Activated CD8-positive, alpha-beta memory T cell treated with anti-CD3 and anti-CD28 coated beads for 4 hours (primary cell): ENCODE measurements around the gene TMEM129.
"Not testable (repeated sequence)": the region's sequence is repeated elsewhere in the genome, so short reads cannot be mapped to it uniquely, and the experiment has no call there.

ENCODE experiments used
- DNase-seq, 2 donors: peaks; one replicate each; pipeline ENCODE4 v3.0.0-alpha.2; 2020; ENCODE audit warnings: low read depth in 2 of 2

TMEM129 gene

DNA sequence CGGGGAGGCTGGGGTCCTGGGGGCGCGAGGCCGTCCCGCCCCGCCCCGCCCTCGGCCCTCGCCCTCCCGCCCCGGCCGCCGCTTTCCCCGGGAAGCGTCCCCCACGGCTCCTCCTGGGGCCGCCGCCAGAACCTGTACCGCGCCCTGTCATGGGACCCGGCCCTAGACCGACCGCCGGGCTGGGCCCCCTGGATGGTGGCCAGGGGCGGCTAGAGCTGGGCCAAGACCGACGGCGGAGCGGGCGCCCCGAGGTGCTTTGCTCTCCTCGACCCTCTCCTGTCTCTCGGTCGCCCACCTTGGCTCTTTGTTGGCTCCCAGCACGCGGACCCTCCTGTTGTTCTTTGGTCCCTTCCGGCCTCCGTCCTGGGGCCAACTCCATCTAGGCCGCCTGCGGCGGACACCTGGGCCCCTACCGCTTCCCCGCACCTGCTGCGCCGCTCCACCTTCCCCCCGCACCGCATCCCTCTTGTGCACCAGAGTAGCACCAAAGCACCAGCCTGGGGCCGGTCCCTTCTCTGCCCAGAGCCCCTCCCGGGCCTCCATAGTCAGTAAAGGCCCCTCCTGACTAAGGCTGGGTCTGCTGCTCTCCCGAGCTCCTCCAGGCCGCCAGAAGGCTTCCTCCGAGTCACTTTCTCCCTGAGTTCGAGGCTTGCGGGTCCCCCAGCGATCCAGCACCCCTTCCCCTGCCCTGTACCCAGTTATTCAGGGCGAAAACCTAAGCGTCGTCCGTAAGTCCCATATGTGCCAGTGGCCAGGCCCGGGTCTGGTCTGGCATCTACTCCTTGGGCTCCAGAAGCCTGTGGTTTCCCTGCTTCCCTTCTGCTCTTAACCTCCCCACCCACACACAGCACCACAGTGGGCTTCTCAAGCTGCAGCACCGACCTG, 785 bp upstream of the TMEM129 start:
- no peak for DNase-seq

DNA sequence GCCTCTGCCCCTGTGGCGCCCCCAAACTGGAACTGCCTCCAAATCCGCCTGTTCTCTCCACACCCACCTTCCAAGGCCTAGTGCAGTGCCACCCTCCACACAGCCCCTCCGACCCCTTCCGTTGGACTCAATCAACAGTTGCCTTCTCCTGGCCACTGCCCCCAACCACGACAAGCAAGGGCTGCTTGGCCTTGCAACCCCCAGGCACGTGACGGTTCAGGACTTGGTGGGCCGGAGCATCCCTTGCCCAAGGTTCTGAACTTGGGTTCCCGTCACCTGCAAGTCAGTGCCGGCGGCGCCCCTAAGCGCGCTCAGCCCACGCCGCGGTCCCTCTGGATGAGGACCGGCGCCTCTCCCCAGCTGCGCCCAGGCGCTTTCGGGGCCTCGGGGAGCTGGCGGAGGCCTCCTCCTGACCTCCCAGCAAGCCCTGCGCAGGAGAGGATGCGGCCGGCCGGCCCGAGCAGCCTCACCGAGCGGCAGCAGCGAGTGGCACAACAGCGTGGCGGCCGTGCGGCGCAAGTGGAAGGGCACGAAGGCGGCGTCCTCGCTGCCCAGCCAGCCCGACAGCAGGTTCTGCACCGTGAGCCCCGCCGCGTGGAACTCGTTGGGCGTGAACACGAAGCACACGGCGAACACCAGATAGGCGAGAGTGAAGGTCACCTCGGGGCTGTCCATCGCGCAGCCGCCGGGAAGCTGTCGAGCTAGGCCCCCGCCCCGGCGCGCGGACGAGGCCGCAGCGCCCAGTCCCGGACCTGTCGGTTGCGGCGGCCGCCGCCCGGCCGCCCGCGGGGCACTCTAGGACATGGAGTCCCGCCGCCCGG, 750 bp downstream of the TMEM129 start:
- DNase-seq = no peak

DNA sequence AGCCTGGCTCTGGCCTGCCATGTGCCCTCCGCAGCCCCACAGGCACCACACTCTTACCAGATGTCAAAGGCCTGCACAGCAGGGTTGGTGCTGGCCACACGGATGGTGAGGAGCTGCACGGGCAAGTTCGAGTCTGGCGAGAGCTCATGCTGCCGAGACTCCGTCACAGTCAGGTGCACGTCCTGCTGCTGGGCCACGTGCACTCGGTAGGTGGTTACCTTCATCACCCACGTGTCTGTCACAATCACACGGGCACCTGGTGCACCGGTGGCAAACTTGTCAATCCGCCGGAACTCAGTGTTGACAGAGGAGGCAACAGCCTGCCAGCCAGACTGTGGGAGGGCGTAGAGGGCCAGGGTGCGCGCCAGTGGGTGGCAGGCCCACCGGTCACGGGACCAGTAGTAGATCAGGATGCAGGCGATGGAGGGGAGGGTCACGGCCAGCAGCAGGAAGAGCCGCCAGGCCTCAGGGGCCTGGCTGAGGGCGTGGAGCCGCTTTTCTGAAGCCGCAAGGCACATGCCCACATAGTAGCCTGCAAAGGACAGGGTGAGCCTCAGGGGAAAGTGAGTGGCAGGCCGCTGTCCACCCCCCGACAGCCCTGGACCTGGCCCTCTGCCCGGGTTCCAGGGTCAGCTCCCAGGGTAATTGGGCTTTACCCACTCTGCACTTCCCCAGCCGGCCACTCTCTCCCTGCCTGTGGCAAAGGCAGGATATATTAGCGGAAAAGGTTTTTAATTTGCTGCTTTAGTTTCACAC, 2.9 kb downstream of the TMEM129 start:
- DNase-seq = no peak

DNA sequence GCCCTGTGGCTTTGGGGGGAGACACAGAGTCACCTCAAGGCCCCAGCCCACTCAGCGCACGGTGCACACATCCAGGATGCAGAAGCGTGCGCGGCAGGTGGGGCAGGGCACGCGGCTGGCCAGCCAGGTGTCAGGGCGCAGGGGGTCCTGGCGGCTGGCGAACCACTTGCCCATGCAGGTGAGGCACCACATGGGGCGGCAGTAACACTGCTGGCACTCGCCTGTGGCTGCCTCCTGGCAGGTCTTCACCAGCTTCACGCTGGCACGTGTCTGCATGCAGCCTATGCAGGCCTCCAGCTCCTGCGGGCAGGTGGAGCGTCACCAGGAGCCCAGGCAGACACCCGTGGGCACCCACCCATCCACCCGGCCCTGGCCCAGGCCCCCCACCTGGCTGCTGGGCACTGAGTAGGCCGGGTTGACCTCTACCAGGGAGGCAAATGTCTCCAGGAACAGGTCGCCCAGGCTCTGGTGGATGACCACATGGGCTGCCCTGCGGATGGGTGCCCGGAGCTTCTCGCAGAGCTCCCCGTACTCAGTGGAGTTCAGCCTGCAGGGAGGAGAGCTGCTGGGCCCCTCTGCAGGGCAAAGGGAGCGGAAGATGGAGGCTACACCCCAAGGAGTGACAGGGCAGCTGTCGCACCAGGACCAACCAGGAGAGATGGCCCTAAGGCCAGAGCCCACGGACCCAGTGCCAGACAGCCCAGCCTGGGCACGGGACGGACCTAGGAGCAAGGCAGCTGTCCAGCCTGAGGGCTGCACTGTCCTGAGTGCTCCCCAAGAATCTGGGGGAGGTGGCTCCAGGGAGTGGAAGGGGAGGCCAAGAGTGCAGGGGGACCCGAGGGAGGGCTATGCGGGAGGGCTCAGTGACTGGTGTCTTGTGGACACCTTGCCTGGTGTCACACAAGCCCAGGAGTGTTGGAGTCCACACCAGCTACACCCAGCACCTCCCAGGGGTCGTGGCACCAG, 3.7 kb downstream of the TMEM129 start:
- no peak for DNase-seq

DNA sequence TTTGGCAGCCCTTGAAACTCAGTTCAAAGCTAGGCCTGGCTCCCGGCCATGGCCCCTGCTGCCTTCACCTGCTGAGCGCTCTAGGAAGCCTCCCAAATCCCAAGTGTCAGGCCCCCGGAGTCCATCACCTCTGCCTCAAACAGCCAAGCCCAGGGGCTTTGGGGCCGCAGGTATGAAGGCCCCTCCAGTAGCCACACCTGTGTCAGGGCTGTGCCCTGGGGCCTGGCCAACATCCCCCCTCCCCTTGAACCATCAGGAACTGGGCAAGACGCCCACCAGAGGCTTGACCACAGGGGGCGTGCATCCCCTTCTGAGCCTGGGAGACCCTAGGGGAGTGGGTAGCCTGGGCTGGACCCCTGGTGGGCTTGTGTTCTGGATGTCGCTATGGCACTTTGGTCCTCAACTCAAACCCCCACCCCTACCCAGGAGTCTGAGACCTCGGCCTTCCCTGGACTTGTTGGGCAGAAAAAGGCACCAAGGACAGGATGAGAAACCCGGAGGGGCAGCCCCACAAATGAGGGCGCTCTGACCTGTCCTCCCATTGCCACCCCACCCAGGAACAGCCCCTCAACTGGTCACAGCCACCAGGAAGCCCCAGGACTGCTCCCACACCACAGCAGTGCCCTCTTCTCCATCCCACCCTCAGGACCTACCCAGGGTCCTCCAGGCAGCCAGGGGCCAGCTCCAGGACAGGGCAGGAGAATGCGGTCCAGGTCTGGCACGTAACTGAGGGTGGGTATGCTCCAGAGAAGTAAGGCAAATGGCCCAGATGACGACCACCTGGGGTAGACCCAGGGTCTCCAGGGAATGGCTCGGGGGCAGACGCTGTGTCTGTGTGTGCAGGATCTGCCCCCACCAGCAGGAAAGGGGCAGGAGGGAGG, 4.8 kb downstream of the TMEM129 start:
- no peak for DNase-seq

DNA sequence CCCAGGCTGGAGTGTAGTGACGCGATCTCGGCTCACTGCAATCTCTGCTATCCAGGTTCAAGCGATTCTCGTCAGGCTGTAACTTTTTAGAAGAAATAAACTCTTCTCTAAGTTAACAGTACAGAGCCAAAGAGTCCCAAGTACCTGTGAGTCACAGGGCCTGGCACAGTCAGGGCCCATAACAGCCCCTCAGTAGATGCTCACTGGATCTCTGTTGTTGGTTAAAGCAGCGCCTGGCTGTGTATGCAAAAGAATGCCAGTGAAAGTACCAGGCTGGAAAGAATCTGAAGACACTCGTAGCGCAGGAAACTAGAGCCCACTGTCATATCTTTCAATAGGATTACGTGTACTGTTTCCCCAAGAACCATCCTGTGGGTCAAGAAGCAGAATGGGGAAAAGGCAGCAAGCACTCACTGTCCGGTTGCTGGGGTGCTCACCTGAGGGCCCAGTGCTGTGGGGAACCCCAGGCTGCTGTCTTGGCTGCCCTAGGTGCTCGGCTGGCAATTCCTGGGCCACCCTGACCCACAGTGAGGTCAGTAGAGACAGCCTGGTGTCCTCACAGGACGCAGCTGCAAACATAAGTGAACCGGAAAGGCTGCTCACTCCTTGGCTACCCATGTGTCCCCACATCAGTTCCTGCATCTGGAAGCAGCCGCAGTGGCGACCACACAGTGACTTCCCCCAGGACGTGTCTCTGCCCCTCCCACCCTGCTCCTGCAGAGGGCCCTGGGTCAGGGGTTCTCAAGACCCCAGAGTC, 5.9 kb downstream of the TMEM129 start:
- no peak for DNase-seq

DNA sequence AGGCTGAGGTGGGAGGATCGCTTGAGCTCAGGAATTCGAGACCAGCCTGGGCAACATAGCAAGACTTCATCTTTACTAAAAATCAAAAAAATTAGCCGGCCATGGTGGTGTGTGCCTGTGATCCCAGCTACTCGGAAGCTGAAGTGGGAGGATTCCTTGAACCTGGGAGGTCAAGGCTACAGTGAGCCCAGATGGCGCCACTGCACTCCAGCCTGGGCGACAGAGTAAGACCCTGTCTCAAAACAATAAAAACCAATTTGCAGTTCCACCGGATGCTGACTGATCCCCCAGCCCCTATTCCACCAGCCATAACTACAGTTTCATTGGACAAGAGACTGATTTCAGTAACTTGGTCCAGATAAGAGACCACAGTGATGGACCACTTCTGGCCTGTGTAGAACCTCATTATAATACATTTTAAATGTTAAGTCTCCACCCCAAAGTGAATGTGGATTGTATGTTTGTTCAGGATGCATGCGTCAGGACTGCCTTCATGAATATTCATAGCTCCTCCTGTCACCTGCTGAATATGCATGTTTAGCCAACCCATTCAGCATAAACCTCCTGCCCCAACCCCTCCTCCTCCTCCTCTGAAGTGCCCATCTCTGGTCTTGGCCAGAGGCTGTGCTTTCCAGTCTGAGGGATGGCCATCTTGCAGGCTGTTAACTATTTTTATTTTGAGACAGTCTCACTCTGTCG, 6.7 kb downstream of the TMEM129 start:
- no peak for DNase-seq

DNA sequence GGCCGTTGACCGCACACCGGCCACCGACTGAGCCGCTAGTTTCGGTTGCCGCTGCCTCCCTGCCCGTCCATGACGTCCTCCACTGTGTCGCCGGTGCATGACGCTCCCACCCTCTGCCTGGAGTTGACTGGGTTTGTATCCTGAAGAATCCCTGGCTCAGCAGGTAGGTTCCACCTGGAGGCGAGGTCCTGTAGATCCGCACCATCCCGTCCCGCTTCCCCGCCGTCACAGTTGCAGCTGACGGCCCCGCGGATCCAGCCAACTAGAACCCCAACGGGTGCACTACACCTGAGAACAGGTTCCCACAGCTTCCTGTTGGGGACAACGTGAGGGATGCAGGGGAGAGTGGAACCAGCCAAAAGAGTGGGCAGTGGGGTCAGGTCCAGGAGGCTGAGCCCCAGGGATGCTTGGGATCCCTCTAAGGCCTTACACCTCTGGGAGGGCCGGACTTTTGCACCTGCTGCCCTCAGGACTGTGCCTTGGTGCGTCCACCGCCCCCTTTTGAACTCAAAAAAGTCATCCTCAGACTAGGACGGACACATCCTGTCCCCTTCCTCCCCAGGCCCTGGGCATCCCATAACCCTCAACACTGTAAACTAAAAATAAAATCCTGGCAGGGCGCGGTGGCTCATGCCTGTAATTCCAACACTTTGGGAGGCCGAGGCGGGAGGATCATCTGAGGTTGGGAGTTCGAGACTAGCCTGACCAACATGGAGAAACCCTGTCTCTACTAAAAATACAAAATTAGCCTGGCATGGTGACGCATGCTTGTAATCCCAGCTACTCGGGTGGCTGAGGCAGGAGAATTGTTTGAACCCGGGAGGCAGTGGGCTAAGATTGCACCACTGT, 7.9 kb downstream of the TMEM129 start:
- no peak for DNase-seq

DNA sequence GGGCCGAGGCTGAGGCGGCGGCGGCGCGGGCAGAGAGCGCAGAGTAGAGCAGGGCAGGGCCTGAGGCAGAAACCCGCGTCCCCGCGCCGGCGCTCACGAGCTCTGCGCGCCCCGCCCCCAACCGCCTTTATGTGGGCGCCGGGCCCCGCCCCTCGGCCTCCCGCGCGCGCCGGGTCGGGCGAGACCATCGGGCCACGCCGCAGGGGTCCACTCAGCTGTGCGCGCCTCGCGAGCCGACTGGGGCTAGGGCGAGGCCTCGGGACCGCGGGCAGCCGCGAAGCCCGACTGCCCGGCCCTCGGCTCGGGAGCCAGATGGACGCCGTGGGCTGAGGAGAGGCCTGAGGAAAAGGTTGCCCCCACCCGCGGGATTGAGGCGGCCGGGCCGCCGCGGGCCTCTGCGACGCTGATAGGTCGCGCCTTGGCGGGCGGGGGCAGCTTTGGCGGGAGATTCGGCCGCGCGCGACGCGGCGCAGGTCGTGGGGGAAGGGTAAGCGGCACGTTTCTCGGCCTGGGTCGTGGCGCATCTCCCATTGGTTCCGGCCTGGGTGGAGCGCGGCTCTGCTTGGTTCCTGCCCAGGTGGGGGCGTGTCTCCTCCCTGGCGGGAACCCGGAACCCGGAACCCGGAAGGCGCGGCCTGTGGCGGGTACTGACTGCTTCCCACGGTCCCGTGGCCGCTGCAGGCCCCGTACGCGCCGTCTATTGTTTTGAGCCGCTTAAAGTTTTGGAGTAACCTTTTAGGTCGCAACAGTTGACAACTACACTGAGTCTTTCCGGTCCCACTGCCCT, 8.7 kb downstream of the TMEM129 start, which contains the start of gene SLBP:
Gene SLBP, minus strand, starts transcription at position 104 of the 787 bp plus-strand sequence. CDS start 131 bp downstream, outside the sequence.
- DNase-seq = peak; percentile 95 to 97

DNA sequence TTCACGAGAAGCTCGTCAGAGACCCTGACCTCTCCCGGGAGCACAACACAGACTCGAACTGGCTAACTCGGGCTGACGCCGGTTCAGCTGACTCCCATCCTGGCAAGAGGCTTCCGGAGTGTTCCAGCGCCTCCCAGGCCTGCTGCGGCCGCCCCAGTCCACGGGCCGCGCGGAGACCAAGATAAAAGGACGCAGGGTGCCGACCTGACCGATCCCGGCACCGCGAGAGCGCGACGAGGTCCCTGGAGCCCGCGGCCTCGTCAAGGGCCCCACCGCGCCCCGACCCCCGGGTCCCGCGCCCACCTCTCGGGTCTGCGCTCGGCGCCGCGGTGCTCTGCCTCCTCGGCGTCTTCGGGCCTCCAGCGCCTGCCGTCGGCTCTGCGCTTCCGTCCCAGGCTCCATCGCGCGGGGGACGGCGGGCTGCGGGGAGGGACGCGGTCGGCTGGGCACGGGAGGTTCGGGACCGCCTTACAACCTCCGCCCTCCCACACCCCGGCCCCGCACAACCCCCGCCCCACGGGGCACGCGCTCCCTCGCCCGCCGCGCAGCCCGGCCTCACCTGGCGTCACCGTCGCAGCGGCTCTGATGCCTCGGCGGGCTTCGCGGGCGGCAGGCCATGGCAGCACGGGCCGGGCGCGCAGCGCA, 9.4 kb downstream of the TMEM129 start:
- DNase-seq = no peak

DNA sequence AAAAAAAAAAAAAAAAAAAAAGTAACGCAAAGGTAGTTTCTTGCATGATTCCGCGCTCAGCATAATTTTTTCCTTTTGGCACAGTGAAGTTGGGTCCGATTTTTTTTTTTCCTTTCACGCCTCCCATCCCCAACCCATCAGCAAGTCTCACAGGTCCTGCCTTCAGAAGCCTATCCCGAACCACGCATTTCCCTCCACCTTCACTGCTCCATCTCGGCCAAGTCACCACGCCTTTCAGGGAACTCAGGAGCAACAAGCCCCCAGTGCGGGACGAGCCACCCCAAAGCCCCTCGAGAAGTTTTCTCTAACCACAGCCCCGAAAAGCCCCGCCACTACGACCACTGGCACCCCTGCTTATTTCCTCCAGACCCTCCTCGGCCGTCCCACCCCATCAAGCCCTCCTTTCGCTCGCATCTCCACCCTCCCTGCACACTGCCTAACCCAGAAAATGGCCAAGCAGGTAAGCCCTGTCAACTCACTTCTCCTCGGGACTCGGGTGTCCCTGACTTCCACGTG, 10.0 kb downstream of the TMEM129 start:
- DNase-seq = no peak

DNA sequence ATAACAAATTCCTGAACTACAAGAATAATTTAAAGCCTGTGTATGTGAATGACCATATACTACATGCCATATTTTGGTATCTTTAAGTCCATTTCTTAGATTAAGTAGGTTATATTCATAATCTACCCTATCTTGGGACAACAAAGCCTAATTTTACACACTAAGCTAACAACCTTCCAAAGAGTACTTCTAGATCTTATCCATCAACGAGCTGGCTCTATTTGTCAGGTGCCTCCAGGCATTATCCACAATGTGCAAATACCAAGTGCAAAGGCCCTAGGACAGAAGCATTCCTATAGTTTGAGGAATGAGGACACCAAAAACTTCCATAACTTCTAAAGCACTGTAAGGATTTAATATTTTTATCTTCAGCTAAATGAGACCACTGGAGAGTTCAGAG, 12.5 kb downstream of the TMEM129 start:
- no peak for DNase-seq

DNA sequence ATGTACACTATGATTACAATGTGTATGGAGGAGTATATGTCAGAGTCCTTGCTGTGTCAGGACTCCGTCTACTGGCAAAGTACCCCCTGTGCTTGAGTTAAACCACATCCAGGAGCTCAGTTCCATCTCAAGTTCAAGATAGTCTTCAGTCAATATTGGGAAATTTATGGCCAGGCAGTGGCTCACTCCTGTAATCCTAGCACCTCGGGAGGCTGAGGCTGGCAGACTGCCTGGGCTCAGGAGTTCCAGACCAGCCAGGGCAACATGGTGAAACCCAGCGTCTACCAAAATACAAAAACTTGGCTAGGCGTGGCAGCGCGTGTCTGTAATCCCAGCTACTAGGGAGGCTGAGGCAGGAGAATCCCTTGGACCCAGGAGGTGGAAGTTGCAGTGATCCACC, 14.8 kb downstream of the TMEM129 start:
- no peak for DNase-seq

DNA sequence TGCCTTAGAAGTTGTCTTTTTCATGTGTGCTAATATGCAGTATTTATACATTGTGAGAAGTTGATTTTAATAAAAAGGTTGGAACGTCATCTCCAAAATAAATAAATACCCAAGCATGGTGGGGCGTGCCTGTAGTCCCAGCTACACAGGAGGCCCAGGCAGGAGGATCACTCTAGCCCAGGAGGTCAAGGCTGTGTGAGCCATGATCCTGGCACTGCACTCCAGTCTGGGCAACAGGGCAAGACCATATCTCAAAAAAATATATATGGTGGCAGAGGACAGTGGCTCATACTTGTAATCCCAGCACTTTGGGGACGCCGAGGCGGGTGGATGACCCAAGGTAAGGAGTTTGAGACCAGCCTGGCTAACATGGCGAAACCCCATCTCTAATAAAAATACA, 15.4 kb downstream of the TMEM129 start:
- DNase-seq = no peak

DNA sequence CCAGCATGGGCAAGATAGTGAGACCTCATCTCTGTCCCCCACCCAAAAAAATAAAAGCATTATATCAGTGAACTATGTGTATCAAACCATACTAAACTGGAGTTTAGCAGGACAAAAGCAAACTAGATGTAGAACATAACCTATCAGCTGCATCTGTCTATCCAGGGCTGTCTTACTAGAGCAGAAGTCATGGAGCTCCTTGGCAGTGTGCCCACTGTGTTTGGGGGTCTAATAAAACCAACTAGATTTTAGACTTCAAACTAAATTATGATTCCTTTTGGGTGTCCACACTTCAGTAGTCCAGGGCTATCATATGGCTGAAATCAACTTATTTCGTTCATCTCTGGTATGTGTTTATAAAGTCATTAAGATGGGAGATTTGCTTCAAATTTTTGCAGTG, 17.3 kb downstream of the TMEM129 start:
- no peak for DNase-seq

DNA sequence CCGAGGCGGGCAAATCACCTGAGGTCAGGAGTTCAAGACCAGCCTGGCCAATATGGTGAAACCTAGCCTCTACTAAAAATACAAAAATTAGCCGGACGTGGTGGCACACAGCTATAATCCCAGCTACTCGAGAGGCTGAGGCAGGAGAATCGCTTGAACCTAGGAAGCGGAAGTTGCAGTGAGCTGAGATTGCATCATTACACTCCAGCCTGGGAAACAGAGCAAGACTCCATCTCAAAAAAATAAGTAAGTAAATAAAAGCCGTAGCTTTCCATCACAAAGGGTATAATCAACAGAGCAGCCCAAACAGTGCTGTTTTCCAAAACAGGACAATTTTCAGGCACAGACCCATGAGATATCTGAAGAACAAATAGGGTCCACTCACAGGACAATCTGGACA, 19.5 kb downstream of the TMEM129 start:
- DNase-seq = not testable (repeated sequence)
